ENCODE results near the gene TRAK2. TPM values are rescaled to one million over a fixed set of nuclear protein-coding genes. Genes with fewer than 3 reads are reported as not detected.

Gene TRAK2
- total and polyA plus RNA-seq, 2 donors (not counting 1 experiment from before 2014, with no cell fraction given): 16.9 to 21.6 TPM

DNA sequence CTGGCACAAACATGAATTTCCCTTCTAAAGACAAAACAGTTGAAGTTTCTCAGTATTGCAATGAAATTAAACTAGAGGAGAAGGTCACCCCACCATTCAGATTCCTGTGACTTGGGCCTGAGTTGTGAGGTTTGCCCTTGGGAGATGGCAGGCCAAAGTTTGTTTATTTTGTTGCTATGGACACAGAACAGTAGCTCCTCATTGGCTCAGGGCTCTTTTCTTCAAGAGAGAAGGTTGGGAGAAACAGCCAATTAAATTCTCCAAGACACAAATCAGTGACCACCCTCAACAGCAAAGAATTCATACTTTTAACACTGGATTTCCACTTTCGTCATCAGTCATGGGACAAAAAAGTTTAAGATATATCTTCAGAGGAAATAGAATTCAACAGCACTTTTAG lies 94.0 kb downstream of the TRAK2 start, which contains the start of gene FLACC1:
TSS of gene FLACC1 (minus strand) at position 125 of the 400 bp plus-strand sequence. CDS start 5,941 bp downstream, outside the sequence.
- WGBS (ENCODE audit: insufficient coverage): no CpG with 5 or more reads among the region's 1 CpG
- CTCF ChIA-PET: interaction anchor here (9.1 kb wide), 1 partner anchor 122 kb away, joined by 172 read pairs; no protein-coding TSS in a partner anchor
- intact Hi-C loops (cut with micrococcal nuclease): no loop called here
- Mint-ChIP-seq H3K27me3 (no peaks in the 10 kb centered on the region), H3K4me3 (no peak within 1 kb of the TSS), H3K27ac (no peak within 1 kb of the TSS), H3K4me1 (peaks cover 5% of the 10 kb centered on the region), H3K9me3 (ENCODE audit: insufficient read depth) (no peaks in the 10 kb centered on the region)
- H3K9me3 ChIP-seq (ENCODE audit: control extremely low read depth in 1 of 3, control insufficient read depth in 2 of 3, insufficient read depth in 1 of 3, low read length in 2 of 3): peaks cover 0 to 2% (median 0%) of the 10 kb centered on the region in 3 donors
- DNase-seq: peak; percentile 46
- no peaks in the 10 kb centered on the region for H3K4me1 ChIP-seq (ENCODE audit: control insufficient read depth in 2 of 2, insufficient read depth in 2 of 2, low read length in 2 of 2)
- H3K27ac ChIP-seq (ENCODE audit: low read length in 2 of 2): peak within 1 kb of the TSS in 1 of 2 donors; percentile 11
- H4K20me1 ChIP-seq (ENCODE audit: control insufficient read depth, insufficient read depth, low read length, poor library complexity, severe bottlenecking): no peaks in the 10 kb centered on the region
- H3K4me2 ChIP-seq (replicated peaks; ENCODE audit: low read depth, low read length, poor library complexity, severe bottlenecking): no peak within 1 kb of the TSS
- ATAC-seq (ENCODE audit: low read depth): no peak
- no peaks in the 10 kb centered on the region for H3K79me2 ChIP-seq (ENCODE audit: control insufficient read depth, insufficient read depth, low read length)
- no peak for TF ChIP-seq EZH2 (IDR thresholded peaks at IDR 0.05; ENCODE audit: borderline replicate concordance, insufficient read depth, low read depth, low read length, poor library complexity, severe bottlenecking)
- TF ChIP-seq, protein P1, sequence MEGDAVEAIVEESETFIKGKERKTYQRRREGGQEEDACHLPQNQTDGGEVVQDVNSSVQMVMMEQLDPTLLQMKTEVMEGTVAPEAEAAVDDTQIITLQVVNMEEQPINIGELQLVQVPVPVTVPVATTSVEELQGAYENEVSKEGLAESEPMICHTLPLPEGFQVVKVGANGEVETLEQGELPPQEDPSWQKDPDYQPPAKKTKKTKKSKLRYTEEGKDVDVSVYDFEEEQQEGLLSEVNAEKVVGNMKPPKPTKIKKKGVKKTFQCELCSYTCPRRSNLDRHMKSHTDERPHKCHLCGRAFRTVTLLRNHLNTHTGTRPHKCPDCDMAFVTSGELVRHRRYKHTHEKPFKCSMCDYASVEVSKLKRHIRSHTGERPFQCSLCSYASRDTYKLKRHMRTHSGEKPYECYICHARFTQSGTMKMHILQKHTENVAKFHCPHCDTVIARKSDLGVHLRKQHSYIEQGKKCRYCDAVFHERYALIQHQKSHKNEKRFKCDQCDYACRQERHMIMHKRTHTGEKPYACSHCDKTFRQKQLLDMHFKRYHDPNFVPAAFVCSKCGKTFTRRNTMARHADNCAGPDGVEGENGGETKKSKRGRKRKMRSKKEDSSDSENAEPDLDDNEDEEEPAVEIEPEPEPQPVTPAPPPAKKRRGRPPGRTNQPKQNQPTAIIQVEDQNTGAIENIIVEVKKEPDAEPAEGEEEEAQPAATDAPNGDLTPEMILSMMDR (IDR thresholded peaks at IDR 0.05): no peak
- H3K36me3 ChIP-seq (replicated peaks in 1 of 2; ENCODE audit: control extremely low read depth in 1 of 2, control insufficient read depth in 1 of 2, extremely low read depth in 1 of 2, insufficient read depth in 2 of 2, low read length in 1 of 2): peaks cover 0 to 4% of the 10 kb centered on the region in 2 experiments
- no peak within 1 kb of the TSS for H3K4me3 ChIP-seq (ENCODE audit: control extremely low read depth in 1 of 5, extremely low read depth in 1 of 5, insufficient read depth in 1 of 5, low read depth in 2 of 5, low read length in 4 of 5)
- H2AFZ ChIP-seq (ENCODE audit: insufficient read depth, low read depth, low read length, poor library complexity, severe bottlenecking): no peak within 1 kb of the TSS
- H3K27me3 ChIP-seq (replicated peaks in 1 of 4; ENCODE audit: control extremely low read depth in 1 of 4, control insufficient read depth in 3 of 4, insufficient read depth in 4 of 4, low read length in 3 of 4): no peaks in the 10 kb centered on the region
- H3K9ac ChIP-seq (ENCODE audit: low read length): no peak within 1 kb of the TSS
- POLR2A ChIA-PET: no interaction called here

DNA sequence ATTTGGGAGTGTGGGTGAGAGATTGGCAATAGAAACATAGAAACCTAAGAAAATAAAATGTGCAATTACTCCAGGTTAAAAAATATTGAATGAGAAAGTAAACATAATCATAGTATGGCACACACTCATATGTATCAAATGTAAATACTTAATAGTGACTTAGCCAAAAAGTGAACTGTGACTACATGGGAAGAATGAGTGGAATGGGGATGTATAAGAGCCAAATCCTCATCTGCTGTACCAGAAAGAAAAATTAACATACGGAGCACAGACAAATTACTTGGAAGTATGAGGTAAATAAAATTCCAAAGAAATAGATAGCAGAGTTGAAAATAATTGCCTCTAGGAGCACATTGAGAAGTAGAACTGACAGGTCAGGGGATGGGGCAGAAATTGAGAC lies 98.1 kb downstream of the TRAK2 start:
- no peak overlapping the region for H3K9ac ChIP-seq (ENCODE audit: low read length)
- intact Hi-C loops (cut with micrococcal nuclease): no loop called here
- H2AFZ ChIP-seq (ENCODE audit: insufficient read depth, low read depth, low read length, poor library complexity, severe bottlenecking): no peak overlapping the region
- no peak overlapping the region for H3K4me3 Mint-ChIP-seq
- H3K27me3 ChIP-seq (replicated peaks in 1 of 4; ENCODE audit: control extremely low read depth in 1 of 4, control insufficient read depth in 3 of 4, insufficient read depth in 4 of 4, low read length in 3 of 4): no peaks in the 10 kb centered on the region
- ATAC-seq (ENCODE audit: low read depth): no peak
- H3K27me3 Mint-ChIP-seq: no peaks in the 10 kb centered on the region
- H3K4me1 Mint-ChIP-seq: peaks cover 5% of the 10 kb centered on the region
- no peaks in the 10 kb centered on the region for H4K20me1 ChIP-seq (ENCODE audit: control insufficient read depth, insufficient read depth, low read length, poor library complexity, severe bottlenecking)
- H3K27ac Mint-ChIP-seq: no peak overlapping the region
- no peak overlapping the region for H3K4me3 ChIP-seq (ENCODE audit: control extremely low read depth in 1 of 5, extremely low read depth in 1 of 5, insufficient read depth in 1 of 5, low read depth in 2 of 5, low read length in 4 of 5)
- no peak for TF ChIP-seq EZH2 (IDR thresholded peaks at IDR 0.05; ENCODE audit: borderline replicate concordance, insufficient read depth, low read depth, low read length, poor library complexity, severe bottlenecking)
- H3K4me2 ChIP-seq (replicated peaks; ENCODE audit: low read depth, low read length, poor library complexity, severe bottlenecking): no peak overlapping the region
- POLR2A ChIA-PET: no interaction called here
- no peaks in the 10 kb centered on the region for H3K36me3 ChIP-seq (replicated peaks in 1 of 2; ENCODE audit: control extremely low read depth in 1 of 2, control insufficient read depth in 1 of 2, extremely low read depth in 1 of 2, insufficient read depth in 2 of 2, low read length in 1 of 2)
- CTCF ChIA-PET: no interaction called here
- H3K27ac ChIP-seq (ENCODE audit: low read length in 2 of 2): no peak overlapping the region
- no peaks in the 10 kb centered on the region for H3K4me1 ChIP-seq (ENCODE audit: control insufficient read depth in 2 of 2, insufficient read depth in 2 of 2, low read length in 2 of 2)
- H3K79me2 ChIP-seq (ENCODE audit: control insufficient read depth, insufficient read depth, low read length): no peaks in the 10 kb centered on the region
- DNase-seq: no peak
- WGBS (ENCODE audit: insufficient coverage): no CpG with 5 or more reads among the region's 1 CpG
- no peaks in the 10 kb centered on the region for H3K9me3 Mint-ChIP-seq (ENCODE audit: insufficient read depth)
- H3K9me3 ChIP-seq (ENCODE audit: control extremely low read depth in 1 of 3, control insufficient read depth in 2 of 3, insufficient read depth in 1 of 3, low read length in 2 of 3): peaks cover 0 to 6% (median 0%) of the 10 kb centered on the region in 3 donors

All from B cell (primary cell).